SKM-1 (cell line): ENCODE results near the gene MYOM1.

Experiments used
- DNase-seq: peaks from one replicate; lab custom pipeline; 2025; ENCODE audit not compliant: unreplicated experiment; lab: John Stamatoyannopoulos, UW

The MYOM1 gene

DNA sequence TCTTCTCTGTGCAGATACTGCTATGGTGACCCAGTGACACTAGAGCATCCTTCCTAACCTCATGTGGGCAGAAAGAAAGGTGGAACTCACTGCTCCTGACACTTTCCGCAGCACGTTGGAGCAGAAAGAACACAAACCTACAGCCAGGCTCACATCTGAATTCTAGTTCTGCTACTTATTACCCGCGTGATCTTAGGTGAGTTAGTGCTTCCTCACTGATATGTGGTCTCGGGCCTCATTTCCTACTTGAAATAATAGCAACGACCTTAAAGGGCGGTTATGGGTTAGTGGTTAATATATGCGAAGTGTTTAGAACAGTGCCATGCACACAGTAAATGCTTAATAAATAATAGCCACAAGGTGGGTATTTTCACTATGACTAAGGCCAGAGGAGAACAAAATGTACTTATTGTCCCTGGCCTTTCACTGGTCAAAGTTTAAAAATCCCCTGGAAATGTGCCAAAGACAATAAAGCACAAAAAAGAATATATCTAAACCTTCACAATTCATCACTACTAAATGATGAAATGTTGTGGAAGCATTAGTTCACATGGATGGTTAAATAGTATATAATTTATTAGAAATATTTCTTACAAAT is 66.6 kb downstream of the MYOM1 start:
- no peak for DNase-seq

DNA sequence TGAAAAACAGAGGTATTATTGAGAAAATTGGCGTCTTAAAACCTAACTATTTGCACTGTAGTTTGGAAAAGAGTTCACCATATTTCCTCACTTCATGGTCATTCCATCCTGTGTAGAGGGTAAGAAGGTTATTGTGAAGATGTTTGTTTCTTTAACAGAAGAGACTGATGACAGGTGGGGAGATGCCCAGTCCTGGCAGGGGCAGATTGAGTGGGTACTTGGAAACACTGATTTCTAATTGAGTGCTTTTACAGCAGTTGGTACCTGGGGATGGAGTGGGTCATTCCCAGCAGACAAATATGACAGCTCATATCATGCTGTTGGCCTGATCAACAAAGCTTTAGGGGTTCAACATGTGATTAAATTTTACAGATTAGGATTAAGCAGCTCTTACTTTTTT is 67.5 kb downstream of the MYOM1 start:
- DNase-seq: no peak

DNA sequence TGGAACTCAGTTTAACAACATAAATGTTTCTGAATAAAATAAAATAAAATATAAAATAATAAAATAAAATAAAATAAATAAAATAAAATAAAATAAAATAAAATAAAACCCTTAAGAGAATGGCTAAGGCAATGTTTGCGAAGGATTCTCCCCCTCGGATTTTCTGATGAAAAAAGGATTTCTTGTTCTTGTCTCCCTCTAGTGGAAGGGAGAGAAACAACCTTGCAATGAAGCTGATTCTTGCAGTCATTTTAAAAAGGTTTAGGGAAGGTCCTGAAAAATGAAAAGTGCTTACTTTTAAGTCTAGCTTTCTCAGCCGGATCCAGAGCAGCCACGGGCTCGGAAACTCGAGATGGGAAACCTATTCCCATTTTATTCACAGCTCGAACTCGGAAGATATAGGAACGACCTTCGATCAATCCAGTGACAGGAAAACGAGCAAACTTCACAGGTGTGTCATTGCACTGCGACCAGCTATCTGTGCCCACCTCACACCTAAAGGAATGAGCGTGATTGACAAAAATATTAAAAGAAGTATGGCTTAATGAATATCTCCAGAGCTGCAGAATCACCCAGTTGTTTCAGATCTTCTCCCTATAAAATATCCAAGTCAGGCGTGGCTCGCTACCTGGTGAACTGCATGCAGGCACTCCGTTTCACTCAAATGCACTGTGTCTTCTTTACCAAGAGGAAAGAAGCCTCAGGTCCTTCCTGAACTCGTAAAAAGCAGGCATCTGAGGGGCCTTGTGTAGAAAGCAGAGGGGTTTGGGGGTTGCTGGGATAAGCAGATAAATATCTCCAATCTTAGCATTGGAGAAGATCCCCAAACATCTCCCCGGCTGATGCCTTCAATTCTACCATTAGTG is 68.1 kb downstream of the MYOM1 start:
- peak; percentile 45 for DNase-seq

DNA sequence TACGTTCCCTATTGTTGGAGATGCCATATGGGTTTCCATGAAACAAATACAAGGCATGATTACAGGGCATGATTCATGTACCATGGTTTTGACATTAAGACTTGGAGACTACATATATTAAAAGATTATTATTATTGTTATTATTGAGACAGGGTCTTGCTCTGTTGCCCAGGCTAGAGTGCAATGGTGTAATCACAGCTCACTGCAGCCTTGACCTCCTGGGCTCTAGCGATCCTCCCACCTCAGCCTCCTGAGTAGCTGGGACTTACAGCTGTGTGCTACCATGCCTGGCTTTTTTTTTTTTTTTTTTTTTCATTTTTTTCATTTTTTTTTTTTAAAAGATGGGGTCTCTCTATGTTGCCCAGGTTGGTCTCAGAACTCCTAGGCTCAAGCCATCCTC is 69.1 kb downstream of the MYOM1 start:
- DNase-seq: no peak

DNA sequence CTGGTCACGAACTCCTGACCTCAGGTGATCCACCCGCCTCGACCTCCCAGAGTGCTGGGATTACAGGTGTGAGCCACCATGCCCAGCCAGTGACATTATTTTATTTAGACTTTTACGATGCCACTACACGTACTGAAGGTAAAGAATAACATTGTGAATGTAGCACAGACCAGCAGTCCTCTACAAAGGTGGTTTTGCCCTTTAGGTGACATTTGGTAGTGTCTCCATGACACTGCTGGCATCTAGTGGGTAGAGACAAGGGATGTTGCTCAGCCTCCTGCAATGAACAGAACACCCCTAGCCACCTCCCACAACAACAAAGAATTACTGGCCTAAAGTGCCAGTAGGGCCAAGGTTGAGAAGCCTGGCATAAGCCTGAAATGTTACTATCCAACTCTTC is 69.5 kb downstream of the MYOM1 start:
- no peak for DNase-seq

DNA sequence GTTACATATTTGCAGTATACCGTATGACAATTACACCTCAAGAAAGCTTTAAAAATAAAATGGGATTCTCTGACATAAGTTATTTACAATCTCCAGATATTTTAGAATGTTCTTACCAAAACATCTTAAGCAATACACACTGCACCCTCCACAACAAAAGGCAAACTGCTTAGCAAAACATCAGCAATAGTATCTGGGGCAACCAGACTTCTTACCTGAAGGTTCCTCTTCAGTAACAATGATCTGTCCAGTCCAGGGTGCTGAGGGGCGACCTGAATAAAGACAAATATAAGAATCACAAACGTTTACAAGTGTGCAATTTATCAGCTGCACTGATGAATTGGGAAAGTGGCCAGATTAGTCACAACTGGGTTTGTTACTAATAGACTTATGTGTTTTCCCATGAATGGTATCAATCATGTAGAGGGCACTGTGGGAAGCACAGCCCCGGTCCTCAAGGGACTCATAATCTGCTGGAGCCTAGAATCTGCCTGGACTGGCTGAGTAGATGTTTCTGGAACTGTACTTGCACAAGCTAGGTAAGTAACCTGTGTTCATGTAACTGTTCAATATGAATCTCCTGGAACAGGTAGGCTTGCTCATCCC is 70.7 kb downstream of the MYOM1 start:
- no peak for DNase-seq

DNA sequence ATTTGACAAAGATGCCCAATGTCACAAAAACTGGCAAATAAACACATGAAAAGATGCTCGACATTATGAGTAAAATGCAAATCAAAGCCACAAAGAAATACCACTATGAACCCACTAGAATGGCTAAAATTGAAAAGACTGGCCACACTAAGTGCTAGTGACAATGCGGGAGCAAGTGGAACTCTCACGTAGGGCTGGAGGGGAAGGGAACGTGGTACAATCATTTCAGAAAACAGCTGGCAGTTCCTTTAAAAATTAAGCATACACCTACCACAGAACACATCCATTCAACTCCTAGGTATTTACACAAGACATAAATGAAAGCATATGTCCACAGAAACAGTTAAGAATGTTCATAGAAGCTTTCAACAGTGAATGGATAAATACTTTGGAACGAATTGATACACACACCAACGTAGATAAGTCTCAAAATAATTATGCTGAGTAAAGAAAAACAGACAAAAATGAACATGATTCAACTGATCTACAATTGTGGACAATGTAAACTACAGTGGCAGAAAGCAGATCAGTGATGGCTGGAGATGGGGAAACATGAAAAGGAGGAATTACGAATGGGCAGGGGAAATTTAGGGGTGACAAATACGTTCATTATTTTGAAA is 71.7 kb downstream of the MYOM1 start:
- DNase-seq: no peak

DNA sequence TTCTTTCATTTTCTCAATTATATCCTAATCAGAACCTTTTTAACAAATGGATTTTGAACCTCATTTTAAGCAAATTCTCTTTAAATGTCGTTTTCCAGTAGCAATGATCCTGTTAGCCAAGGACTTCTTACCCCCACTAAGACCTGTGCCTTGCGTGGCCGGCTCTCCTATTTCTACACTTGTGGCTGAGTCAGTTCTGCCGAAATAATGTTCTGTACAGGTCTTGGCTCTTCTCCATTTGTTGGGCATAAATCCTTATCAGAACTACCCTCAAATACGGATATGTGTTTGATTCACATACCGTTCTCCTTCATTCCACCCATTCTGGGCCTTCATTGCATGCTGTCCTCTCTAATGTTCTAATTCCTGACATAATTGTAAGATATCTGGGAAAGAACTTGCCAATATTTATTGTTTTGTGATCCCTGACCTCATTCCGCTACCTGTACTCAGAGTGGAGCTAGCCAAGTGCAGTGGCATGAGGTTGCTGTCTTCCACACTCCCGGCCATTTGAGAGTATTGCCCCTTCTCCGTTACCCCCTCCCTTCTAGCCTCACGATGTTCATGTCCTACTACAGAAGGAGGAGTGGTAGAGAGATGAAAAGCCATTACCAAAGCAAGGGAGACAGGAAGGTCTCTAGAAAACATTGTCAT is 78.7 kb downstream of the MYOM1 start:
- no peak for DNase-seq

DNA sequence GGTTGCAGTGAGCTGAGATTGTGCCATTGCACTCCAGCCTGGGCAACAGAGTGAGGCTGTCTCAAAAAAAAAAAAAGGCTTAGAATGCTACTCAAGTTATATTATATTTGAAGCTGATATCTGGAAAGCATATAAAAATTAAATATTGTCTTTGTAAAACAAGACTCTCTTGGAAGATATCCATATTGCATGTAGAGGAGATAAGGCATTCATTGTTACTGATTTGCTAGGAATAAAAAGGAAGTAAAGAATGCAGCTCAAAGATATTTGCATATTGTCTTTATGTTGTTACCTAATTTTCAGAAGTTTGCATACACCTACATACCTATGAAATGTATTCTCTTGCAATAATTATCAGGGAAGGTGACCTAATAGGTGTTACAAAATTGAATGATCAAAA is 79.4 kb downstream of the MYOM1 start:
- no peak for DNase-seq

DNA sequence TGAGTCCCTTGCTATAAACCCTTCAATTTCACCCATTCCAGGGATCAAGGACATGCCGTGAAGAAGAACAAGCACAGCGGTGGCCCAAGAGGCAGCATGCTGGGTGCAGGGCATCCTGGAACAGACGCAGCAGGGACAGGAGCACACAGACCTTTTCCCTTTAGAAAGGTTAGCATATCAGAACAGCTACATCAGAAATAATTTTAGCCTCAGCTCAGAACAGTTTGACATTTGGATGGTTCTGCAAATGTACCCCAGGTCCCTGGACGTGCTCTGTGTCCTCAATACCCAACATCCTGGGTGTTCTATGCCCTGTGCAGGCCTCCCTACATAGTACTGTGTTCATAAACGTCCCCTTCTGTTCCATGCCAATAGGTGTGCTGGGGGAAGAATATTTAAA is 80.4 kb downstream of the MYOM1 start:
- DNase-seq: no peak

DNA sequence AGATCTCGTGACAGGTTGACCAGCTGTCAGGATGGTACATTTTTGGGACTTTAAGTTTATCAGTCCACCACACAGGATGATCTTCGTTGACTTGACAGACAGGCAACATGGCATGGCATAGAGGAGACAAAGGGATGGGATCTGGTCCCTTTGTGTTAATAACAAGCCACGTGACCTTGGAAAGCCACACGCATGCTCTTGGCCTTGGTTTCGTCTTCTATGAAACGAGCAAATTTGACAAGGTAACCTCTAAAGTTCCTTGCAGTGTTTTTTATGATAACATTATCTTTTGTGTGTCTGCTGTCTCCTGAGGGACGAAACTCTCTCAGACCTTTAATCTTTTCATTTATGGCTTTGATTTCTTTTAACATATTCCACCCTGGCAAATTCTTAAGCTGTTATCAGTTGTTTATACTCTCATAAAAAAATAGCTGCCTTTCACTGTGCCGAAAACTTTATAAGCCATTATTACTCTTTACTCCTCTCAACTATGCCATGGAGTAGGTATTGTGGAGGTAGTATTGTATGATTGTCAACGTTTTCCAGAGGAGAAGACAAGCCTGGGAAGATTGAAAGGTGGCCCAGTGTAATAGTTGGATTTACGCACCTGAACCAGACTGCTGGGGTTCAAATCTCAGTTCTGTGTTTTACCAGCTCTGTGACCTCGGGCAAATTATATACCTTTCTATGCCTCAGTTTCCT is 81.3 kb downstream of the MYOM1 start:
- no peak for DNase-seq

DNA sequence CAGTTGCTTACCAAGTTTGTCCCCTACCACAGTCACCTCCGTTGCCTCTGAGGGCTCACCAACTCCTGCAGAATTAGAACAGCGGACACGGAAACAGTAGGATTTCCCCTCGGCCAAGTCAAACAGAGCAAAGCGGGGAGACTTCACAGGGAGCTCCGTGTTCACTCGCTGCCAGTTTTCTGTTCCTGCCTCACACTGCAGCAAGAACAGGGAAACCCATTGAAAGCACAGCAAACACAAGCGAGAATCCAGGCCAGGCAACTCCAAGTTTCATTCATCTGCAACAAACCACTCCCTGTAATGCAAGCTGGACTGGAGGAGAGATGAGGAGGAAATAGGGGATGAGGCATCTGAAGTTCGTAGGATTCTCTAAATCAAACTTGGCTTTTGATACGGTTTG is 84.2 kb downstream of the MYOM1 start:
- DNase-seq: no peak

DNA sequence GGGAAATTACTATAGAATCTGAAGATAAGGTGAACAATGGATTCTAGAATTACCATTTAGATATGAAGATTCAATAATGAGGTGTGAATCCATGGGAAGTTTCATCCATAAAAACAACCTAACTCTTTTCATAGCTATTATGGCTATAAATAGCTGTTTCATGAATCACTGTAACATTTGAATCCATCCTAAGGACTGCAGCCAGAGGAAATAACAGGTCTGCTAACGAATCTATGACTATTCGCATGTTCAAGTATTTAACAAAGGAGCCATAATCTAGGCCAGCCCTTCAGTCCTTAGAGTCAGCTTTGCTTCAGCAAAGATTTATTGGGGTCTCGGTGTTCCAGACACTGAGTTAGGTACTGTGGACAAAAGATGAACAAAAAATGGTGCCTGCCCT is 87.1 kb downstream of the MYOM1 start:
- no peak for DNase-seq

DNA sequence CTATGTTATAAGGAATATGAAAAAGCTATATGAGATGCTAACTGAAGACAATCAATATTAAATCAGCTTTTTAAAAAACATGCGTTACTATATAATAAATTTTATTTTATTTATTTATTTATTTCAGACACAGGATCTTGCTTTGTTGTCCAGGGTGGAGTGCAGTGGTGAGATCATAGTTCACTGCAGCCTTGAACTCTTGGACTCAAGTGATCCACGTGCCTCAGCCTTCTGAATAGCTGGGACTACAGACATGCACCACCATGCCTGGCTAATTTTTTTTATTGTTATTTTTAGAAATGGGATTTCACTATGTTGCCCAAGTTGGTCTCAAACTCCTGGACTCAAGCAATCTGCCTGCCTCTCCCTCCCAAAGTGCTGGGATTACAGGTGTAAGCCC is 89.4 kb downstream of the MYOM1 start:
- no peak for DNase-seq

DNA sequence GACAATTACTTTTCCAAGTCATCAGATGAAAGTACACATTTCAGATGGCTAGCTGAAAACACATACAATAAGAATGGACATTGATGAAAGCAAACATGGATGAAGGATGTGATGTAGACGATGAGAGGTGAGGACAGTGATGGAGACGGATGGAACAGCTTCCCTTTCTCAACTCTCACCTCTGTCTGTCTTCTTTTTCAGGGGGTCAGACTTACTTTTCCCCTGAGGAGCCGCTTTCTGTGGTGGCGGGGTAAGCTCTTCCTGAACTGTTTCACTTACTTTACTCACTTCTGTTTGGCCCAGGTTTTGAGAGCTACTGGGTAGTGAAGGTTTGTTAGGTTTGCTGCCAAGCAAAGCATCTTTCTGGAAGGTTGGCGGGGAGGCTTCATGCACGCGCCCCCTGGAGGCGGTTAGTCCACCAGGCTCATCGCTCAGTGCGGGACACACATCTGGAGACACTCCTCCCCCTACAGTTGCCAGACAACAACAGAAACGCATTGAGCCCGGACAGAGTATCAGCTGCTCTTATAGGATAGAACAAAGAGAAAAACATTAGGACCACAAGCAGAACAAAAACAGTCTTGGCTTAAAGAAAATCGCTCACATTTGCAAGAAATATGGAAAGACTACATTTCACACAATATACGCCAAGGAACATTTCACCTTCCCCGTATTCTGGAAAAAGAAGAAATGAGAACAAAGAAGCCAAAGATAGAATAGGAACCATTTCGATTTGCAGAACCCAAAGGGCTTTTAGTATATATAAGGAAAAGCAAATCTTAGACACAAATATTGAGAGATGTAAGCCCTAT is 90.5 kb downstream of the MYOM1 start:
- peak; percentile 78 for DNase-seq

DNA sequence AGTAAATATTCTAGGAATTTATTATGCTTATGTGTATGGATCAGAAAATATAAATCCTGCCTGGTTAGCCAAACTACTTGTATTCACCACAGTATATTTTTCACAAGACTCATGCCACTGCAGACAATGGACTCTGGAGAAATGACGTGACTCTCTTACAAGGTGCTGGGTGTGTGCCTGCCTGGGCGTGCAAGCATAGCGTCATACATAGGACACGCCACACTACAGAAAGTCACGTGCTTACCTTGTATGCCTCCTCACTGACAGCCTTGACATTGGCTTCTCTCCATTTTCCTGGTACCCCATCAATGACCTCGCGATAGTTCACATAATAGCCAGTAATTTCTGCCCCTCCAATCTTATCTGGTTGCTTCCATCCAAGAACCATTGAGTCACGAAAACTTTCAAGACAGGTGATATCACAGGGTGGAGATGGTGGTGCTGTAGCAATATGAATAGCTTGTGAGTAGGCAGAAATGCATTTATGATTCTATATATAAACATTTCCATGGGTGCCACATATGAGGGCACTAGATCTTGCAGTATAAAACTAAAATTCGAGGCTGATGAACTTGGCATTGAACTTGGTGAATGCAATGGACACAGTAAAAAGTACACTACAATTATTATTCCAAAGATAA is 93.2 kb downstream of the MYOM1 start:
- no peak for DNase-seq

DNA sequence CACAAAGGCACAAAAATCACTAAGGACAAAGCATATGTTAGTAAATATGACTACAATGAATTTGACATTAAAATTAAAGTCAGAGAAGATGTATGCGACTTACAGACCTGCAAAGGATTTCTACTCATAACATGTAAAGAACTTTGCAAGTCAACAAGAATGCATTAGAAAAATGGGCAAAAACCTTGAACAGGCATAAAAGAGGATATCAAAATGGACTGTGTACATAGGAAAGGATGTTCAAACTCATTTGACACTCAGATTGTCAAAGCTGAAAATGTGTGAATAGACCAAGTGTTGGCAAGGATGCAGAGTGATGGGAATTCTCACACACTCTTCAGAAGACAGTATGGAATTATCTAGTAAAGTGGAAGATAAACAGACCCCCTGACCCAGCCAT is 94.9 kb downstream of the MYOM1 start:
- DNase-seq: no peak

DNA sequence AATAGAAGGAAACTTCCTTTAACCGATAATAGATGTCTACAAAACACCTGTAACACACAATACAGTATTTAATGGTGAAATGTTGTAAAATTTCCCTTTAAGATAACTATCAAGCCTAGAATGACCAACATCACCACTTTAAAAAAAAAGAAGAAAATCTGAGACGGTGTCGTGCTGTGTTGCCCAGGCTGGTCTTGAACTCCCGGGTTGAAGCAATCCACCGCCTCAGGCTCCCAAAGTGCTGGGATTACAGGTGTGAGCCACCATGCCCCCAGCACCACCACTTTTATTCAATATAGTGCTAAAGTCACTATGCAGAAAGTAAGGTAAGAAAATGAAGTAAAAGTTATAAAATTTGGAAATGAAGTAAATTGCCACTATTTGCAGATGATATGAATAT is 96.9 kb downstream of the MYOM1 start:
- DNase-seq: no peak

DNA sequence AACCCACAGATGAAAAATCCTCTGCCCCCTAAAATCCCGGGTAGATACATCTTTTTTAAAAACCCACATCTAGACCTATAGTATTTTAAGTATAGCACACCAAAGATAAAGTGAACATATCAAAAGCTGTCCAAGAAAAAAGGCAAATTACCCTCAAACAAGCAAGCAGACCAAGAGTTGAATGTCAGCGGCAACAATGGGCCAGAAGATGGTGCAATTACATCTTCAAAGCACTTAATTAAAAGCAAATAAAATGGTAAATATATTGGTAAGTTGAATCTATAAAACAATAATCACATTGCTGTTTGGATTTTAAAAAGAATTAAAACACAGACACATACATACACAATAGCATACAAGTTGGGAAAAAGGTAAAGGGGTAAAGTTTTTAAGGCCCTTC is 98.5 kb downstream of the MYOM1 start:
- no peak for DNase-seq

DNA sequence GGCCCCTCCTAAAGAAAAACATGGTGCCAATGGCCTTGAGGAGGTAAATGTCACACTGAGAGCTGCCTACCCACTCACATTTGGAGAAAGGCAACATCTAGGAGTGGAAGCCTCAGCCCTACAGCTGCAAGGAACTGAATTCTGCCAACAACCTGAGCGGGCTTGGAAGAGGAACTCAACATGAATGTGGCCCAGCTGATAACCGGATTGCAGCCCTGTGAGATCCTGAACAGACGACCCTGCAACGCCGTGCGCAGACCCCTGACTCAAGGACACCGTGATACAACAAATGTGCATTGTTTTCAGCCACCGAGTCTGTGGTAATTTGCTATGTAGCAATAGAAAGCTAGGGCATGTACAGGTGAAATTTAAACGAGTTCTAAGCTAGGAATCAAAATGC is 99.4 kb downstream of the MYOM1 start:
- DNase-seq: no peak
